NT2/D1 (cell line): ENCODE data around the gene ATP1B4.

Experiments
- SUZ12 ChIP-seq: IDR thresholded peaks from 2 replicates; pipeline ENCODE4 v1.6.1; 2011; ENCODE audit not compliant: insufficient read length, insufficient read depth; ENCODE audit errors: extremely low read depth
- ZNF274 ChIP-seq: IDR thresholded peaks from 2 replicates; pipeline ENCODE4 v1.6.1; 2011; ENCODE audit warnings: mild to moderate bottlenecking, low read depth, low read length

DNA sequence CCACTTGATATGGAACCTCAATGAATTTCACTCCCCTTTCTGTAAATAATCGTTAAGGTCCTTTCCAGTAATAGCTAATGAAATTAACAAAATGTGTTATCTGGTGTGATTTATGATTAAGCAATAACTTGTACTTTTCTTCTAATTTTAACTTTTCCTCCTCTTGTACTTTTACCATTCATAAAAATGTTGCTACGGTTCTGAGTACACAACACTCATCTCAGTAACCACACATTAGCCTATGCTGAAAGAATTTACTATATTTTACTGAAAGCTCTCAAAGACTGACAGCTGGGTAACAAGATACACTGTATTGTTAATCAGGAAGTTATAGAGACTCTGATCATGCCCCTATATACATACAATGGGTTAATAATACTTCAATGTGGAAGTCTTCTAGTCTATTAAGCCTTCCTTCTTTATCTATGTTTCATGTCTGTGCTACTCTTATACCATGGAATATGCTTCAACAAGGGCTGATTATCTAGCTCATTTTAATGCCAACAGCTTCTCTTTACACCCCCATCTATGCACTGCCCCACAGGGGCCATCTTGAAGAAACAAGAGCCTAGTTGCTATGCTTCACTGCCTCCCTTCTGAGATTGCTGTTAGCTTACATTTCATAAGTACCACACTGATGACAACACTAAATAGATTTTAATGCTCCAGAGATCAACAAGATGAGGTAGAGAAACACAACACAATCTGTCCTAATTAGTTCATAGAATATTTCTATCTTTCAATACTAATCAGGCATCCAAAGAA, 68.1 kb downstream of the ATP1B4 start:
- no peak for TF ChIP-seq SUZ12
- no peak for TF ChIP-seq ZNF274
